Measurements from ENCODE around the gene MAP3K7.

DNA sequence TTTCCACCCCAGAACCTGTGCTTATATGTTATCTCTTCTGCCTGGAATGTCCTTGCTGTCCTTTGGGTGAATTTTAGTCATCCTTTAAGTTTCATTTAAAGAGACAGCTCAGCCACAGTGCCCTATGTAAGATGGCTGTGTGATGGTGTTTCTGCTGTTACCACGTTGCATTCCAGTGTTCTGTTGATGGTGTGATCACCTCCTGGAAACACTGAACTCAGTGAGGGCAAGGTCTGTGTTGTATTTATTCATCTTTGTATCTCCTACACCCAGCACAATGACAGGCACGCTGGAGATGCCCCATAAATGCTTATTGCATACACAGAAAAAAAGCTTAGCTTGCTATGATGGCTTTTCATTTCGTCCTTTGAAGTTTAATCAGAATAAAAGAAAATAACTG lies 102.5 kb downstream of the MAP3K7 start:
- TF ChIP-seq, protein P1, sequence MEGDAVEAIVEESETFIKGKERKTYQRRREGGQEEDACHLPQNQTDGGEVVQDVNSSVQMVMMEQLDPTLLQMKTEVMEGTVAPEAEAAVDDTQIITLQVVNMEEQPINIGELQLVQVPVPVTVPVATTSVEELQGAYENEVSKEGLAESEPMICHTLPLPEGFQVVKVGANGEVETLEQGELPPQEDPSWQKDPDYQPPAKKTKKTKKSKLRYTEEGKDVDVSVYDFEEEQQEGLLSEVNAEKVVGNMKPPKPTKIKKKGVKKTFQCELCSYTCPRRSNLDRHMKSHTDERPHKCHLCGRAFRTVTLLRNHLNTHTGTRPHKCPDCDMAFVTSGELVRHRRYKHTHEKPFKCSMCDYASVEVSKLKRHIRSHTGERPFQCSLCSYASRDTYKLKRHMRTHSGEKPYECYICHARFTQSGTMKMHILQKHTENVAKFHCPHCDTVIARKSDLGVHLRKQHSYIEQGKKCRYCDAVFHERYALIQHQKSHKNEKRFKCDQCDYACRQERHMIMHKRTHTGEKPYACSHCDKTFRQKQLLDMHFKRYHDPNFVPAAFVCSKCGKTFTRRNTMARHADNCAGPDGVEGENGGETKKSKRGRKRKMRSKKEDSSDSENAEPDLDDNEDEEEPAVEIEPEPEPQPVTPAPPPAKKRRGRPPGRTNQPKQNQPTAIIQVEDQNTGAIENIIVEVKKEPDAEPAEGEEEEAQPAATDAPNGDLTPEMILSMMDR (optimal IDR thresholded peaks at IDR 0.05 in 1 of 3, IDR thresholded peaks at IDR 0.05 in 1 of 3, conservative IDR thresholded peaks at IDR 0.05 in 1 of 3; ENCODE audit: extremely low read depth in 1 of 3, insufficient read depth in 2 of 3, low read length in 3 of 3): no peak
- TF ChIP-seq EZH2 (IDR thresholded peaks at IDR 0.05; ENCODE audit: low read length): no peak

All from keratinocyte (primary cell).